Fibroblast of mammary gland (primary cell): Measurements from ENCODE around the gene PLA2G5.

Source experiments
- DNase-seq: peaks from one replicate; pipeline ENCODE4 v3.0.0-alpha.2; 2010; ENCODE audit warnings: low read depth
- H3K4me3 ChIP-seq: 2 replicates; pipeline ENCODE4 v1.5.1; 2011; ENCODE audit warnings: low read depth, mild to moderate bottlenecking, low read length, moderate library complexity; ENCODE audit not compliant: control insufficient read depth
- CTCF ChIP-seq: conservative IDR thresholded peaks from 2 replicates; pipeline ENCODE4 v1.5.1; 2011; ENCODE audit warnings: low read depth, low read length, inconsistent platforms; ENCODE audit not compliant: control insufficient read depth, insufficient read depth

Gene PLA2G5

GRCh38 chr1:20063861-20064292 is 6.1 kb upstream of the PLA2G5 start:
- peak; percentile 95 for DNase-seq
- H3K4me3 ChIP-seq: no peak overlapping the region
- TF ChIP-seq CTCF: no peak

GRCh38 chr1:20068722-20069121 is 1.3 kb upstream of the PLA2G5 start:
- H3K4me3 ChIP-seq: no peak overlapping the region
- no peak for DNase-seq
- TF ChIP-seq CTCF: no peak

- DNase-seq: no peak
- no peak overlapping the region for H3K4me3 ChIP-seq
- no peak for TF ChIP-seq CTCF
Measured at GRCh38 chr1:20070357-20070756, 363 bp downstream of the PLA2G5 start.

- TF ChIP-seq CTCF: no peak
- DNase-seq: no peak
Measured at GRCh38 chr1:20071416-20071815, 1.4 kb downstream of the PLA2G5 start.

GRCh38 chr1:20072771-20073170 is 2.8 kb downstream of the PLA2G5 start:
- no peak for DNase-seq
- no peak overlapping the region for H3K4me3 ChIP-seq

More at GRCh38 chr1:20071416-20071815, 1.4 kb downstream of the PLA2G5 start:
- H3K4me3 ChIP-seq: no peak overlapping the region

GRCh38 chr1:20073256-20073655 is 3.3 kb downstream of the PLA2G5 start:
- no peak for TF ChIP-seq CTCF
- DNase-seq: no peak
- H3K4me3 ChIP-seq: no peak overlapping the region

More at GRCh38 chr1:20072771-20073170, 2.8 kb downstream of the PLA2G5 start:
- TF ChIP-seq CTCF: no peak

- DNase-seq: no peak
- no peak overlapping the region for H3K4me3 ChIP-seq
- TF ChIP-seq CTCF: no peak
Measured at GRCh38 chr1:20074055-20074724, 4.2 kb downstream of the PLA2G5 start.
